Measurements from ENCODE around the gene ZNF35.

The ZNF35 gene

GRCh38 chr3:44648564-44649229 is at the start of gene ZNF35:
Gene ZNF35, plus strand, starts transcription at chr3:44648732. Its CDS starts 2,336 bp downstream, at chr3:44651068.
- no peak for TF ChIP-seq CTCF (conservative IDR thresholded peaks at IDR 0.05; ENCODE audit: control insufficient read depth, insufficient read depth, low read depth, low read length)
- peak; percentile 92 for DNase-seq (ENCODE audit: low read depth)
- peak within 1 kb of the TSS; percentile 84 for H3K4me3 ChIP-seq (ENCODE audit: control insufficient read depth, low read depth, low read length)

GRCh38 chr3:44601749-44602148 is 46.8 kb upstream of the ZNF35 start:
- no peak for DNase-seq (ENCODE audit: low read depth)
- TF ChIP-seq CTCF (conservative IDR thresholded peaks at IDR 0.05; ENCODE audit: control insufficient read depth, insufficient read depth, low read depth, low read length): no peak
- no peak overlapping the region for H3K4me3 ChIP-seq (ENCODE audit: control insufficient read depth, low read depth, low read length)

- no peak overlapping the region for H3K4me3 ChIP-seq (ENCODE audit: control insufficient read depth, low read depth, low read length)
- no peak for TF ChIP-seq CTCF (conservative IDR thresholded peaks at IDR 0.05; ENCODE audit: control insufficient read depth, insufficient read depth, low read depth, low read length)
- DNase-seq (ENCODE audit: low read depth): no peak
These were observed 35.9 kb upstream of the ZNF35 start for GRCh38 chr3:44612678-44613077.

- H3K4me3 ChIP-seq (ENCODE audit: control insufficient read depth, low read depth, low read length): peak within 1 kb of the TSS; percentile 70
- peak; percentile 89 for DNase-seq (ENCODE audit: low read depth)
- no peak for TF ChIP-seq CTCF (conservative IDR thresholded peaks at IDR 0.05; ENCODE audit: control insufficient read depth, insufficient read depth, low read depth, low read length)
These were observed 23.6 kb upstream of the ZNF35 start, which contains the start of gene ZNF197 for GRCh38 chr3:44624749-44625480. Gene ZNF197, plus strand, starts transcription at chr3:44625036. Its CDS starts 4,119 bp downstream, at chr3:44629155.

- no peak overlapping the region for H3K4me3 ChIP-seq (ENCODE audit: control insufficient read depth, low read depth, low read length)
- no peak for DNase-seq (ENCODE audit: low read depth)
- no peak for TF ChIP-seq CTCF (conservative IDR thresholded peaks at IDR 0.05; ENCODE audit: control insufficient read depth, insufficient read depth, low read depth, low read length)
These were observed 19.8 kb upstream of the ZNF35 start for GRCh38 chr3:44628716-44629115.

GRCh38 chr3:44632193-44632592 is 16.3 kb upstream of the ZNF35 start:
- no peak for TF ChIP-seq CTCF (conservative IDR thresholded peaks at IDR 0.05; ENCODE audit: control insufficient read depth, insufficient read depth, low read depth, low read length)
- H3K4me3 ChIP-seq (ENCODE audit: control insufficient read depth, low read depth, low read length): no peak overlapping the region
- DNase-seq (ENCODE audit: low read depth): no peak
